Upper lobe of left lung (tissue), 4 donors: Measurements from ENCODE around the gene ZNF556.

Experiments
- CTCF ChIP-seq, 6 experiments: fragments of 450-650 bp in 4 of 6; fragments of 200-600 bp in 2 of 6; sonication (generic) in 2 of 6; IDR thresholded peaks; one replicate each; pipeline ENCODE4 v1.5.1; 2016 to 2019; ENCODE audit warnings: antibody characterized with exemption in 6 of 6
- POLR2A ChIP-seq, 4 donors: fragments of 450-650 bp; IDR thresholded peaks; one replicate each; pipeline ENCODE4 v1.5.1; 2016 to 2017; ENCODE audit warnings: antibody characterized with exemption in 4 of 4, mild to moderate bottlenecking in 2 of 4

GRCh38 chr19:2856457-2857050, 10.6 kb upstream of the ZNF556 start:
- TF ChIP-seq POLR2A (IDR thresholded peaks at IDR 0.05): no peak
- no peak for TF ChIP-seq CTCF (IDR thresholded peaks at IDR 0.05)
